GM19463 (cell line): ENCODE data around the gene NT5C3B.
"Not testable (repeated sequence)": the region's sequence is repeated elsewhere in the genome, so short reads cannot be mapped to it uniquely, and the experiment has no call there.

Experiments
- ATAC-seq: cut with Tn5 transposase; IDR thresholded peaks from one replicate; pipeline ENCODE4 v1.9.1; 2021; ENCODE audit warnings: mild to moderate bottlenecking, moderate library complexity; ENCODE audit not compliant: unreplicated experiment

Gene NT5C3B

DNA sequence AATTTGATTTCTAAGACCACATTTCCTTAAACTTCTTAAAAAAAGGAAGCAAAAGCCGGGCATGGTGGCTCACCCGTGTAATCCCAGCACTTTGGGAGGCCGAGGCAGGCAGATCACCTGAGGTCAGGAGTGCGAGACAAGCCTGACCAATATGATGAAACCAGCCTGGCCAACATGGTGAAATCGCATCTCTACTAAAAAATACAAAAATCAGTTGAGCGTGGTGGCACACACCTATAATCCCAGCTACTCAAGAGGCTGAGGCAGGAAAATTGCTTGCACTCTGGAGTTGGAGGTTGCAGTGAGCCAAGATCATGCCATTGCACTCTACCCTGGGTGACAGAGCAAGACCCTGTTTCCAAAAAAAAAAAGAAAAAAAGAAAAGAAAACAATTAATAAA lies 4.7 kb upstream of the NT5C3B start:
- not testable (repeated sequence) for ATAC-seq

DNA sequence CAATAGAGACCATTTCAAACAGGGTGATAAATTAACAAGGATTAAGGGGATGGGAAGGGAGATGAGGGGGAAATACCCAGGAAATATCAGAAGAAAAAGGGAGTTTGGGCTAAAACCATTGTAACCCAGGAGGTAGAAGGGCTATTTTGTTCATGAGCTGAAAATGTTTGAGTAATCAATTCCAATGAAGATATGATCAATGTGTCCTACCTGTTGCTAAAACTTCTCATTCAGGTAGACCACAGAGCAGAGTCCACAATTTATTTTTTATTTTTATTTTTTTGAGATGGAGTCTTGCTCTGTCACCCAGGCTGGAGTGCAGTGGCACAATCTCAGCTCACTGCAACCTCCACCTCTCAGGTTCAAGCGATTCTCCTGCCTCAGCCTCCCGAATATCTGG lies 3.4 kb upstream of the NT5C3B start:
- not testable (repeated sequence) for ATAC-seq

DNA sequence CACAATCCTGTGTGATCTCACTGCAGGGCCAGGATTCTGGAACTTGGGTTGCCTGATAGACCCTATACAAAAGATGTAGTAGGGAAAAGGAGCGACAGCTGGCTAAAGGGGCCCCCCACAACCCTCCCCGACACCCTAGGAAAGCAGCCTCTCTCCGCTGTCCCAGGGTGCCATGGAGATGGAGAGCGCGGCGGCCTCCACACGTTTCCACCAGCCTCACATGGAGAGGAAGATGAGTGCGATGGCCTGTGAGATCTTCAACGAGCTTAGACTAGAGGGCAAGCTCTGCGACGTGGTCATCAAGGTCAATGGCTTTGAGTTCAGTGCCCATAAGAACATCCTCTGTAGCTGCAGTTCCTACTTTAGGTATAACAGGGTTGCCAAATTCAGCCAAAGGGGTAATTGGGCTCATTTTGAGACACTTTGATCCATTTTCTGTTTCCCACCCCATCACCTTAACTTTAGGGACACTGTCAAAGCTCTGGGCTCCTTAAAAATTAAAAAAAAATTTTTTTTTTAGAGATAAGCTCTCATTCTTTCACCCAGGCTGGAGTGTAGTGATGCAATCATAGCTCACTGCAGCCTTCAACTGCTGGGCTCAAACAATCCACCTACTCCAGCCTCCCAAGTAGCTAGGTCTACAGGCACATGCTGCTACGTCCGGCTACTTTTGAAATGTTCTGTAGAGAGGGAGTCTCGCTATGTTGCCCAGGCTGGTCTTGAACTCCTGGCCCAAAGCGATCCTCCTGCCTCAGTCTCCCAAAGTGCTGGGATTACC lies 1.9 kb upstream of the NT5C3B start, which contains the start of gene KLHL10:
Gene KLHL10 (plus strand): TSS at position 65 of the 778 bp plus-strand sequence. CDS start 108 bp downstream, at position 173.
- no peak for ATAC-seq

DNA sequence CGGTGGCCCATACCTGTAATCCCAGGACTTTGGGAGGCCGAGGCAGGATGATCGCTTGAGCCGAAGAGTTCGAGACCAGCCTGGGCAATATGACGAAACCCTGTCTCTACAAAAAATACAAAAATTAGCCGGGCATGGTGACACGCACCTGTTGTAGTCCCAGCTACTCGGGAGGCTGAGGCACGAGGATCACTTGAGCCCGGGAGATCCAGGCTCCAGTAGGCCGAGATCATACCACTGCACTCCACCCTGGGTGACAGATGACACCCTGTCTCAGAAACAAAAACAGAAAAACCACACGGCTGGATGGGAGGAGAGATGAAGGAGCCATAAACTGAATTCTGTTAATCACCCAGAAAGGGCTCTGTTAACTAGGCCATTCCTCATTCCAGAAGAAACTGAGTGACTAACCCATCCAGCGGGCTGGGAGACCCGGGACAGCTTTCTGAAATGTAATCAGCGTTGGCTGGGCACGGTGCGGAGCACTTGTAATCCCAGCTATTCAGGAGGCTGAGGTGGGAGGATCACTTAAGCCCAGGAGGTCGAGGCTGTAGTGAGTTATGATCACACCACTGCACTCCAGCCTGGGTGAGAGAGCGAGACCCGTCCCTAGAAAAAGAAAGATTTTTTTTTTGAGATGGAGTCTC lies 641 bp upstream of the NT5C3B start:
- no peak for ATAC-seq

DNA sequence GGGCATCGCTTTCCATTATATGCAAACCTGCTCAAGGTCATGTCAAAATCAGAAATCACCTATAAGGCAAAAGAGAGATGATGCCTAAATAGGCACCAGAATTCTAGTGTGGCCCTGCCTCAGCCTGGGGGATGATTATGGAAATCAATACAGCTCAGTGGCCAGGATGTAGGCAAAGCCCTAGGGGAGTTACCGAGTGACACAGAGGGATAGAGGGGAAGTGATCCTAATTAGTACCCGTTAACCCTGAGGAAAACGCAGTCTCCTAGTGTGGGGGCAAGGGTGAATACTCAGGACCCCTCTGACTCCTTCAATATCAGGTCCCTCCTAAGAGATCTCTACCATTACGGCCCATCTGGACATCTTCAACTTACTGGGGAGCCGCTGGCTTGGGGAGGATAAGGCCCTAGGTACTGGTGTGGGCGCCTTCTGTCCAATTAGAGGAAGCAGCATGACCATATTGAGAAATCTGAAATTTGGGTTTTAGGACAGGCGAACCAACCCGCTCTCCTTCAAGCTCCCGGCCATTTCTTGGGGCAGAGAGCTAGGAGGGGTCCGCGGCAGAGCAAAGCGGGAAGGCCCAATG lies 725 bp downstream of the NT5C3B start:
- no peak for ATAC-seq

DNA sequence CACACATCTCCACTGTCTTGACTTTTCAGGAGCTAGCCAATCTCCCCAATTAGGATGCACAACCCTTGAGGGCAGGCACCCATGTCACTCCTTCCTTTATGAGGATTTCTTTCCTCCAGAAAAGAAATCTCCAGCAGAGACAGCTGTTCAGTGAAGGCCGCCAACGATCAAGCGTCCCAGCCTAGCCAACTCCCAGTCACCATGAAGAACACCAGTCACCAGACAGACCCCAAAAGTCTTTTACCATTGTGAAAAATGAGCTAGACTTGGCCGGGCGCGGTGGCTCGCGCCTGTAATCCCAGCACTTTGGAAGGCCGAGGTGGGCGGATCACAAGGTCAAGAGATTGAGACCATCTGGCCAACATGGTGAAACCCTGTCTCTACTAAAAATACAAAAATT lies 6.1 kb downstream of the NT5C3B start:
- not testable (repeated sequence) for ATAC-seq

DNA sequence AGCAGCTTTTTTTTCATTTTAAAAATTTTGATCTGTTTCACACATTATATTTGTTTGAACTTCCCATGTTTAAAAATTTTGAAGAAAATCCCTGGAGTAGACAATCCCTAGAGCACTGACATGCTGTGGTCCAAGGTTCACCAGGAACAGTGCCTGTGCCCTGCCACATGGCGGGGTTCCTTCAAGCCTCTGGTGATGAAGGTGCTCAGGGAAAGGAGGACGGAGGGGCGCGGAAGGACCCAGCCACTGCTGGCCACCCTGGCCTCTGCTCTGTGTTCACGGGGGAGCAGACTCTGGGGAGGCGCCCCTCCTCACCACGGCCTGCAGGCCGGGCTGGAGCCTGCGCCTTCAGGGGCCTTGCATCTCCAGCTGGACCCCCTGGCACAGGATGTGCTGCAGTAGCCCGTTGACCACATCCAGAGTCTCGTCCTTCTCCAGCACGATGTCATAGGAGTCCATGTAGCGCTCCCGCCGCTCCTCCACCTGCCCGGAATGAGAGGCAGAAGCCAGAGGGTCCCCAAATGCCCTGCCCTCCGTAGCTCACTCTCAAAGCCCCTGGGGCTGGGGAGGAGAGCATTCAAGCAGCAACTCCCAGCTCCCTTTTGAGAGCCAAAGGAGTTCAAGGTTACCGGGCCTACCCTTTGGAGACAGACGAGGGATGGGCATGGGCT lies 10.7 kb downstream of the NT5C3B start:
- ATAC-seq: no peak

DNA sequence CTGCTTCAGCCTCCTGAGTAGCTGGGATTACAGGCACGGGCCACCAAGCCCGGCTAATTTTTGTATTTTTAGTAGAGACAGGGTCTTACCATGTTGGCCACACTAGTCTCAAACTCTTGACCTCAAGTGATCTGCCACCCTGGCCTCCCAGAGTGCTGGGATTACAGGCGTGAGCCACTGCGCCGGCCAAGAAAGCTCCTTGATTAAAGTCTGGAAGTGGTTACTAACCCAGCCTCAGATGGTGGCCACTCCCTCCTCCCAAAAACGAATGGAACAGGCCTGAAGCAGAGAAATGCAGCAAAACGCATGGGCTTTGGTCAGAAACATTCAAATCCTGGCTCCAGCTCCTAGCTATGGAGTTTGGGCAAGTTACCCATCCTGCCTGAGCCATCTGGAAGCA lies 11.9 kb downstream of the NT5C3B start:
- no peak for ATAC-seq

DNA sequence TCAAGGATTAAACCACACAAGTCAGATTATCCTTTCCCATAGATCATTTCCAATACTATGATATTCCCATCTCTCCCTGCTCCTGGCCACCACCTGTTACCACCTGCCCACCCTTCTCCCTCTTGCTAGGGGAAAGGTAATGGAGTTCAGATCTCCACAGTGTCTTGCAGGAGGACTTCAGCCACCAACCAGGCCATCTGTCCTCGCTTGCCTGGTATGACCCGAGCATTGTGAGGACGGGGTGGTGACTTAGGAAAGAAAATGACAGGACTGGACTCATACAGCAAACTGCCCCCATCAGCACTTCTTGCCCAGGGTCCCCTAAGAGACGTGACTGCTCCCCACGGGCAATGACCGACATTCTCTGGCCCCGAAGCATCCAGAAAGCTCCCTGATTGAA lies 12.5 kb downstream of the NT5C3B start:
- no peak for ATAC-seq

DNA sequence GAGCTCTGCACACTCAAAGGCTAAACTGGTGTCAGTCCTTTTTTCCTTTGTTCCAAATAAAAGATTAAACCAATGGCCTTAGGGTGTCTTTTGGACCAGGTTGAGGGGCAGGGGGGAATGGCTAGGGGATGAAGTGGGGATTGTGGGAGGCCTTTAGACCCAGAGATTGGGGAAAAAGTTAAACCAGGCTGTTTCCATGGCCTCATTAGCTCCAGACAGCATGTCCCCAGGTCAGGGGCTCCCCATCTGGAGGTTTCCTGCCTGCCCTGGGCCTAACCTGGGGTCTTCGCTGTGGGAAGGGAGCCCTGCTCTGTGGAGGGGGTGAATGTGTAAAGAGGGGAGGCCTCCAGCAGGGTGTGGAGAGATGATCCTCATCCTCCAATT lies 12.9 kb downstream of the NT5C3B start:
- ATAC-seq: no peak

DNA sequence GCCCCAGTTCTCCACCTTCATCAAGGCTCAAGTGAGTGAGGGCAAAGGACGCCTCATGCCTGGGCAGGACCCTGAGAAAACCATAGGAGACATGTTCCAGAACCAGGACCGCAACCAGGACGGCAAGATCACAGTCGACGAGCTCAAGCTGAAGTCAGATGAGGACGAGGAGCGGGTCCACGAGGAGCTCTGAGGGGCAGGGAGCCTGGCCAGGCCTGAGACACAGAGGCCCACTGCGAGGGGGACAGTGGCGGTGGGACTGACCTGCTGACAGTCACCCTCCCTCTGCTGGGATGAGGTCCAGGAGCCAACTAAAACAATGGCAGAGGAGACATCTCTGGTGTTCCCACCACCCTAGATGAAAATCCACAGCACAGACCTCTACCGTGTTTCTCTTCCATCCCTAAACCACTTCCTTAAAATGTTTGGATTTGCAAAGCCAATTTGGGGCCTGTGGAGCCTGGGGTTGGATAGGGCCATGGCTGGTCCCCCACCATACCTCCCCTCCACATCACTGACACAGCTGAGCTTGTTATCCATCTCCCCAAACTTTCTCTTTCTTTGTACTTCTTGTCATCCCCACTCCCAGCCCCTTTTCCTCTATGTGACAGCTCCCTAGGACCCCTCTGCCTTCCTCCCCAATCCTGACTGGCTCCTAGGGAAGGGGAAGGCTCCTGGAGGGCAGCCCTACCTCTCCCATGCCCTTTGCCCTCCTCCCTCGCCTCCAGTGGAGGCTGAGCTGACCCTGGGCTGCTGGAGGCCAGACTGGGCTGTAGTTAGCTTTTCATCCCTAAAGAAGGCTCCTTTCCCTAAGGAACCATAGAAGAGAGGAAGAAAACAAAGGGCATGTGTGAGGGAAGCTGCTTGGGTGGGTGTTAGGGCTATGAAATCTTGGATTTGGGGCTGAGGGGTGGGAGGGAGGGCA lies 13.6 kb downstream of the NT5C3B start:
- ATAC-seq: no peak

DNA sequence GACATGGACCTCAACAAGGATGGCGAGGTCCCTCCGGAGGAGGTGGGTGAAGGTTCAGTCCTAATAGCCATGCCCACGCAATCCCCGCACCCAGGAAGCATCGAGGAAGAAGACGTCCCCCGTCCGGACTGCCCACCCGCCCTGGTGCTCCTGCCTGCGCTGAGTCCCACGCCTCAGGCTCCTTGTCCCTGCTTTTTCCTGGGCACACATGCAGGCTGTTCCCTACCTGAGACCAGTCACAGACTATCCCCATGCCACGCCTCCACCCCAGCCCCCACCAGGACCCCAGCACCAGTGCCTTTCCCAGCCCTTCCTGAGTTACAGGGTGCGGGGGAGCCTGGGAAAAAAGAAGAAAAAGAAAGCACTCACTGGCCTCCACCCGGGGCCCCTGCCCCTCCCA lies 14.3 kb downstream of the NT5C3B start:
- ATAC-seq: no peak

DNA sequence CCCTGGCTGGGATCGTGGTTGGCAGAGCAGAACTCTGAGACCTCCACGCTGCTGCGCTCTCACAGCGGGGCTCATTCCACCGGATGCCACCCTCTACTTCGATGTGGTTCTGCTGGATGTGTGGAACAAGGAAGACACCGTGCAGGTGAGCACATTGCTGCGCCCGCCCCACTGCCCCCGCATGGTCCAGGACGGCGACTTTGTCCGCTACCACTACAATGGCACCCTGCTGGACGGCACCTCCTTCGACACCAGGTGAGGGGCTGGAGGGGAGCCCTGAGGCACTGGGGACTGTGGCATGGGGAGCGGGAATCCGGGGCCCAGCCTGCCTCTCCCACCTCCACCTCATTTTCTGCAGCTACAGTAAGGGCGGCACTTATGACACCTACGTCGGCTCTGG lies 18.0 kb downstream of the NT5C3B start:
- ATAC-seq: no peak

DNA sequence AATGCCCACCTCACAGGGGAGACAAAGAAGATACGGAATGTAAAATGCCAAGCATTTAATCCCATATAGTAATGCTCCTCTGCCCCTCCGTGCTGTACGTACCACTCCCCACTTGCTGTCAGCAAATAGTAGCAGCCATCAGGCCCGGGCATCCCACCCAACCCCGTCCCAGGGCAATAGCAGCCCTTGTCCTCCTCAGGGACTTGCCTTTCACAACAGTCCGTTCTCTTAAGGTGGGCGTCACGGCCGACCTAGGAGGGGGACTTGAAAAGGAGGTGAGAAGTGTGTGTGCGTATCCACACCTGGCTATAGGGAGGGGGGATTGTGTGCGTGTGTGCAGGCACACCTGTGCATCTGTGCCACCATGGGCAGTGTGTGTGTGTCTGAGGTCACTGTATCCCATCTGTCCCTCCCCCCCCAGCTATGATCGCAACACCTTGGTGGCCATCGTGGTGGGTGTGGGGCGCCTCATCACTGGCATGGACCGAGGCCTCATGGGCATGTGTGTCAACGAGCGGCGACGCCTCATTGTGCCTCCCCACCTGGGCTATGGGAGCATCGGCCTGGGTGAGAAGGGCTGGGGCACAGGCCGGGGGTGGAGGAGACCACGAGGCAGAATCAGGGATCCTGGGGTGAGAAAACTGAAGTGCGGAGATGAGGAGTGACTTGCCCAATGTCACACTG lies 19.3 kb downstream of the NT5C3B start:
- ATAC-seq: no peak

DNA sequence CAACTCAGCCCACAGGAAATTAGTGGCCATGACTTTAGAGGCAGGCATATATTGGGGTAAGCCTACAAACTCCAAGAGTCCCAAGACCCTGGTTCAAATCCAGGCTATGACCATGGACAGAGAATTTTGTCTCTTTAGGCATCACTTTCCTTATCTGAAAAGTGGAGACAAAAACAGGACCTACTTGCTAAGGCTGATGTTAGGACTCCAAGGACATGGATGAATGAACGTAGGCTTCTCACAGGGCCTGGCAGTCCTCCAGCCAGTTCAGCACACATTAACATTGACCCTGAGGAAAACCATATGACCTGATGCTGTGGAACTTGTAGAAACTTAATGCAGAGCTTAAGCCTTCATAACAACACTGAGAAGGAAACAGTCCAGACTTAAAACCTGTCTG lies 21.8 kb downstream of the NT5C3B start:
- ATAC-seq: no peak

DNA sequence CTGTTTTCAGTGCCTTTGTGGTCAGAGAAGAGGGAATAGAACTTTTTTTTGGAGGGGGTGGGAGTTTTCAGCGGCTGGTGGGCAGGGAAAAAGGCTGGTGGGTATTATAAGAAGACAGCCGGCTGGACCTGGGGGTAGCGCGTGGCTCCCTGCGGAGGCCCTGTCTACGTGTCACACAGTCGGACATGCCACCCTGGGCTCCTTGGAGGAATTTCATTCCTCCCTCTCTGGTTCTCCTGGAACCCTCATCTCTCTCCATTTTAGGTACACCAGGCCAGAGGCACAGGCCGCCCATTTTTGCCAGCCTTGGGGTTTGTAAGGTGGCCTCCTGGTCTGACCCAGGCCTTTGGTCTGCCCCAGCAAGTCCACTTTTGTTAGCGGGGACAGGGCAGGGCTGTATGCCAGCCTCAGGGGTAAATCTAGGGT lies 22.3 kb downstream of the NT5C3B start:
- ATAC-seq: no peak

DNA sequence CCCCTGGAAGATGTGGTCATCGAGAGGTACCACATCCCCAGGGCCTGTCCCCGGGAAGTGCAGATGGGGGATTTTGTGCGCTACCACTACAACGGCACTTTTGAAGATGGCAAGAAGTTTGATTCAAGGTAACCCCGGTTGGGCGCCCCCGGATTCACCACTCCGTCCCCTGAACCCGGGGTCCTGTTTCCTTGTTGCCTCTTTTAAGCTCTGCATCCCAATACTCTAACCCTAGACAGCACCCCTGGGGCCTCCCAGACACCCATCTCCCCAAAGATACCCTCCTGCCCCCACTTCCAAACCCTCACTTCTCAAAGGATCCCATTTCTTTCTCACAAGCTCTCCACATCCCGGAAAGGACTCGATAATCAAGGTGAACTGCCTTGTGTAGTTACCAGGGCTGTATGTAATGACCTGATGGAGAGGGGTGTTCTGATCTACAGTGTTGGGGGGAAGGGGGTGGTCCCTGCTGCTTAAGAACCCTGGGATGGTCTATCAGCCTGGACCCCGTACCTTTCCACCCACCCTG lies 22.8 kb downstream of the NT5C3B start:
- no peak for ATAC-seq

DNA sequence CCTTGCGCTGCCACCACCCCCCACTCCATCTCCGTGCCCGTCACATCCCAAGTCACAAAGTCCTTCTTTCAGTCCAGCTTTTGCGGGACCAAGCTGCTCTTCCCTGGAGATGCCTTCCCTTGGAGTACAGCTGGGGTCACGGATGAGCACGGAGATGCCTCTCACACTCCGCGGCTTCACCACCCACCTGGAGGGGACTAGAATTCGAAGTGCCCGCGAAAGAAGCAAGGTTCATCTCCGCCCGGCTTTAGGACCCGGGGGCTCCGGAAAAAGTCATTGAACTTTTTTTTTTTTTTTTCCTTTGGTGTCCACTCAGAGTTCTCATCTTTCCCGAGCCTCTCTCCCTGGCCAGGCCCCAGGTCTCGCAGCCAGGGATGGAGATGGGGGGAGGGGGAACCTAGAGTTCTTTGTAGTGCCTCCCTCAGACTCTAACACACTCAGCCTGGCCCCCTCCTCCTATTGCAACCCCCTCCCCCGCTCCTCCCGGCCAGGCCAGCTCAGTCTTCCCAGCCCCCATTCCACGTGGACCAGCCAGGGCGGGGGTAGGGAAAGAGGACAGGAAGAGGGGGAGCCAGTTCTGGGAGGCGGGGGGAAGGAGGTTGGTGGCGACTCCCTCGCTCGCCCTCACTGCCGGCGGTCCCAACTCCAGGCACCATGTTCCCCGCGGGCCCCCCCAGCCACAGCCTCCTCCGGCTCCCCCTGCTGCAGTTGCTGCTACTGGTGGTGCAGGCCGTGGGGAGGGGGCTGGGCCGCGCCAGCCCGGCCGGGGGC lies 23.5 kb downstream of the NT5C3B start, which contains the start of gene FKBP10:
Gene FKBP10 (plus strand): TSS at position 624 of the 771 bp plus-strand sequence. CDS start 31 bp downstream, at position 655.
- no peak for ATAC-seq
